SKM-1 (cell line): ENCODE data around the gene BEST4.
"Not testable (repeated sequence)": the region's sequence is repeated elsewhere in the genome, so short reads cannot be mapped to it uniquely, and the experiment has no call there.

Experiments
- DNase-seq: peaks from one replicate; lab custom pipeline; 2025; ENCODE audit not compliant: unreplicated experiment; lab: John Stamatoyannopoulos, UW

Gene BEST4

GRCh38 chr1:44819608-44820327 is 31.8 kb upstream of the BEST4 start:
- DNase-seq: peak; percentile 94

- no peak for DNase-seq
These were observed 31.2 kb upstream of the BEST4 start for GRCh38 chr1:44819196-44819607.

GRCh38 chr1:44817771-44818495 is 30.0 kb upstream of the BEST4 start:
- no peak for DNase-seq

- DNase-seq: no peak
These were observed 29.3 kb upstream of the BEST4 start for GRCh38 chr1:44817307-44817706.

GRCh38 chr1:44815926-44816325 is 28.0 kb upstream of the BEST4 start:
- not testable (repeated sequence) for DNase-seq

GRCh38 chr1:44812822-44813543 is 25.0 kb upstream of the BEST4 start:
- DNase-seq: no peak

GRCh38 chr1:44811234-44811633 is 23.3 kb upstream of the BEST4 start:
- DNase-seq: no peak

- DNase-seq: not testable (repeated sequence)
These were observed 22.8 kb upstream of the BEST4 start for GRCh38 chr1:44810762-44811105.

- no peak for DNase-seq
These were observed 22.3 kb upstream of the BEST4 start for GRCh38 chr1:44810101-44810761.

- peak; percentile 66 for DNase-seq
These were observed 21.3 kb upstream of the BEST4 start for GRCh38 chr1:44808938-44809917.

- no peak for DNase-seq
These were observed 20.3 kb upstream of the BEST4 start, which contains the start of gene BTBD19 for GRCh38 chr1:44808063-44808937. Gene BTBD19 (plus strand): TSS chr1:44808523. CDS start chr1:44808821, 298 bp downstream.

- DNase-seq: peak; percentile 82
These were observed 19.5 kb upstream of the BEST4 start for GRCh38 chr1:44807364-44808062.

- DNase-seq: no peak
These were observed 18.9 kb upstream of the BEST4 start, which contains the start of gene DYNLT4 for GRCh38 chr1:44806704-44807363. Gene DYNLT4 (minus strand): TSS chr1:44807351. CDS start chr1:44806668, 683 bp downstream.

GRCh38 chr1:44806025-44806703 is 18.2 kb upstream of the BEST4 start:
- DNase-seq: no peak

- DNase-seq: no peak
These were observed 17.5 kb upstream of the BEST4 start for GRCh38 chr1:44805311-44806024.

- no peak for DNase-seq
These were observed 15.5 kb upstream of the BEST4 start for GRCh38 chr1:44803312-44804095.
